HPDE6-E6E7 (cell line): ENCODE results near the gene IQCM.

Experiments used
- DNase-seq: peaks from one replicate; pipeline ENCODE4 v3.0.0; 2011; ENCODE audit warnings: missing footprints; ENCODE audit errors: extremely low spot score

The IQCM gene

DNA sequence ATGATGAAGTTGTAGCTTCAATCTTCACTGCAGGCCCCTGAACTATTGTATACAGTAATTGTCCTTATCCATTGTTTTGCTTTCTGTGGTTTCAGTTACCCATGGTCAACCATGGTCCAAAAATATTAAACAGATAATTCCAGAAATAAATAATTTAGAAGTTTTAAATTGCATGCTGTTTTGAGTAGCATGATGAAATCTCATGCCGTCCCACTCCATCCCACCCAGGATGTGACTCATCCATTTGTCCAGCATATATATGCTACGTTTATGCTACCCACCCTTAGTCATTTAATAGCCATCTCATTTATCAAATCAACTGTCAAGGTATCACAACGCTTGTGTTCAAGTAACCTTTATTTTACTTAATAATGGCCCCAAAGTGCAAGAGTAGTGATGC is 34.5 kb downstream of the IQCM start:
- DNase-seq, result no peak

DNA sequence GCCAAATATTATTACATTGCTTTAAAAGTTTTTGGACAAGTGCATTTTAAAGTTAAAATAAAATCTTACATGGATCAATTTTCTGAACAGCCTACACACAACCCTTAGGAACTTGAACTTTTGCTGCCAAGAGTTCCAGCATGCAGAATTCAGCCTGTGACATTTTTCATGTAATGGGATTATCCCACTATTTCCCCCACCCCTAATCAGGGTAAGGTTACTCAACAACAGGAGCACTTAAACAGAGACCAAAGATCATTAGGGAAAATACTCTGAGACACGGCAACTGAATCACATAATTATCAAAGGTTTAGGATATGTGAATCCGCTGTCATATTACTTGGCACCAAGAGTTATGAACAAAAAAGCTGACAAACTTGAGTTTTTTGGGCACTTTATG is 47.2 kb downstream of the IQCM start:
- DNase-seq, result no peak

DNA sequence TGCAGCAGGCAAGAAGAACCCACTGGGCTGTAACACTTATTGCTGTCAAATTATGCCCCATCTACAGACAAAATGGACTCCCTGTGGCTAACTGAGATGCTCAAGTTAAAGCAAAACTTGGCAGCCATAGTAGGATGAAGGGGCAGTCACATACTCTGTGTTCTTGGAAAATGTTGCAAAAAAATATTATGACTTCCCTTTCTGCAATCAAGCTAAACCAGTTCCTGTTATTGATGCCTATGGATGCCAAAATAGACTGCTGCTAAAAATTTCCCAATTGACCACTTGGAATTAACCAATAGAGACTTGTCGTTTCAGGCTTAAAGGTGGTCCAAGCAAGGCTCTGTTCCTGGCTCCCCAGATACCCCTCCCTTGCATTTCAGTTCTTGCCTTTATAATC is 49.5 kb downstream of the IQCM start:
- DNase-seq, result no peak

DNA sequence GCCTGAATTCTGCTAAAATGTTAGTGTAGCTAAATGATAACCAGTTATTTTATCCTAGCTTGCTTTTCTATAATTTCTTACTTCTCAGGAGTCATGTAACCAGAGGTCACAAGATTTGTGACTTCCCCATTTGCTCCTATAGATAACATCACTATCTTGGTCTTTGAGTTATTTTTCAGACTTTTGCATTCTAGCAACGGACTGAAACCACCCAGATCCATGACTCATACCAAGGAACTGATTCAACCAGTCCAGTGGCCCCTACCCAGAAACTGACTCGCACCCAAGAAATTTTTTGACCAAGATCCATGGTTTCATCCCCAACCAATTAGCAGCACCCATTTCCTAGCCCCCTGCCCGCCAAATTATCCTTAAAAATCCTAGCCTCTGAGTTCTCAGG is 50.0 kb downstream of the IQCM start:
- no peak for DNase-seq

DNA sequence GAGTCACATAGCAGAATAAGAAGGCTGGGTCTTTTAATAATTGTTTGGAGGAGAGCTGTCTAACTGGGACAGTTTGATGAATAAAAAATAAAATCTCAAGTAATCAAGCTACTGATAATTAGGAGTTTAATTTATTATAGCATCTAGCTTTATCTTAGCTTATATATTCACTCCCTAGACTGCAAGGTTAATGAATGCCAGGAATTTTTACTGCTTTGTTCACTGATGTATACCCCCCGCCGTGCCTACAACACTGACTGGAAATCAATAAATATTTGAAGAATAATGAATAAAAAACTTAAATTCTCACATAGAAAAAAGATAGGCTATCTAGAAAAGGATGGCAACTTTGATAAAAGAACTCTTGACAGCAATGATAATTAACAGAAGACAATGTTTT is 59.7 kb downstream of the IQCM start:
- no peak for DNase-seq

DNA sequence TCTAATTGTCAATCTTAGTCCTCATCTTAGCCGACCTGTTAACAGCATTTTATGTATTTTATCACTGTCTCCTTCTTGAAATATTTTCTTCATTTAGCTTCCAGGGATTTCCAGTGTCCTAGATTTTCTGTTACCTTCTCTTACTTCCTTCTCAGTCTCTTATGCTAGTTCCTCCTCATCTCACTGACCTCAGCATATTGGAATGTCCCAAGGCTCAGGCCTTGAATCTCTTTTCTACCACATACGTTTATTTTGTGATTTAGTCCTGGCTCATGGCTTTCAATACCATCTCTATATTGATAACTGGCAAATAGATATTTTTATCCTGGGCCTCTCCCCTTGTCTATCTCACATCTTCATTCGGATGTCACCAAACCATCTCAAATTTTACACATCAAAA is 61.1 kb downstream of the IQCM start:
- no peak for DNase-seq

DNA sequence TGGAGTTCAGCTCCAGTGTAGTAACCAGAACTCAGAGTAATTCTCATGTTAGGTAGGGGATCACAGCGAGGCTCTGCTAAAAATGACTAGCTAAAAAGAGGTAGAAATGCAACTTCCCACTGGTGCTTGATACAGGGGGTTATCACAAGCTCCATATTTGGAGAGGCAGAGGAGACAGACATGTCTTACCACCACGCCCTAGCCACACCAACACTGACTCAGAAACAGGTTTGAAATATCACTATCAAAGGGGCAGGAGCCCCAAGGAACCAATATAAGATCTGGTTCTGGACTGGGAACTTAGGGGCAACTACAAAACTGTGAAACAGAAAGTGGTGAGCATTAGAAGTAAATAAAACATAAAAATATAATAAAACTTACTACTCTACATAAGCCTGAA is 62.9 kb downstream of the IQCM start:
- DNase-seq, result no peak

DNA sequence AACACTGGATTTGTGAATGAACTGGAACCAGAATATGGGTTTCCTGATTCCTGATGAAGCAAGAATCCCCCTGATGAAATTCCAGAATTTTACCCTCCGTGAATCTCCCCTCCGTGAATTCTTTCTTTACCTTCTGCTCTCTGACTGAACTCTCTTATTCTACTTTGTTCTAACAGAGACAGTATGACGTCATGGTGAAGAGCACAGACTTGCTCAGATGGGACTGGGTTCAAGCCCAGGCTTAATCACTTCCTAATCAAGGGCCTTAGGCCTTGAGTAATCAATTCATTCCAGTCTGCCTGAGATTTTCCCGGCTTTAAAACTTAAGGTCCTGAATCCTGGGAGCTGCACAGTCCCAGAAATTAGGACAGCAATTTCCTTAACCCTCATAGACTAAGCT is 64.5 kb downstream of the IQCM start:
- DNase-seq, result no peak

DNA sequence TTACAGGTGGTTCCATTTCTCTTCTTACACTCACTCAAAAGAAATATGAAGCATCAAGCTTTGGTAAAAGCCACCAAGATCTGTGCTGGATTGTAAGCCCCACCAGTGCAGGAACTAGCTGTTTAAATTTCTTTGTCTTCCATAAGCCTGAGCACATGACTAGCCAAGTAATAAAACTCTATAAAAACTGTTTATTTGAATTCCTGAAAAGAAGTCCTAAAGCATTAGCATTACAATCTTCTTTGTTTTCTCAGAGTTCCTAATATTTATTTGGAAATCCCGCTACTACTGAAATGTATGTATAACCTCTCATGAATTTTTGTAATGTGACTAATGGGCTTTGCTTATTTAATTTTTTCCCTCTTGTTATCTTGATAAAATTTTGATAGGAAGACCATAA is 65.9 kb downstream of the IQCM start:
- no peak for DNase-seq

DNA sequence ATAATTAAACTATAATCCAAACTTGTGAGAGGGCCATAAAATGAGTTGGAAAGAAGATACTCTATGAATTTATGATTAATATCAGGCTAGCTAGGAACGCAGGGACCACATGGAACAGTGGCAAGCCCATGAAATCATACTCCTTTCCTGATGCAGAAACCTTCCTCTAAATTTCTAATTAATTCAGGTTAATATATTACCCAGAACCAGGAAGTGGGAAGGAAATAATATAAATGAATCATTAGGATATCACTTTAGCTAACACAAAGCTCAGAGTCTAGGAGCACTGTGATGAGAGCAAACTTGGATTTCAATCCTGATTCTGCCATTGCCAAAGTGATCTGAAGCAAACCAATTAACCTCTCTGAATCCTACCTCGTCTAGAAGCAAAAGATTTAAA is 68.0 kb downstream of the IQCM start:
- no peak for DNase-seq

DNA sequence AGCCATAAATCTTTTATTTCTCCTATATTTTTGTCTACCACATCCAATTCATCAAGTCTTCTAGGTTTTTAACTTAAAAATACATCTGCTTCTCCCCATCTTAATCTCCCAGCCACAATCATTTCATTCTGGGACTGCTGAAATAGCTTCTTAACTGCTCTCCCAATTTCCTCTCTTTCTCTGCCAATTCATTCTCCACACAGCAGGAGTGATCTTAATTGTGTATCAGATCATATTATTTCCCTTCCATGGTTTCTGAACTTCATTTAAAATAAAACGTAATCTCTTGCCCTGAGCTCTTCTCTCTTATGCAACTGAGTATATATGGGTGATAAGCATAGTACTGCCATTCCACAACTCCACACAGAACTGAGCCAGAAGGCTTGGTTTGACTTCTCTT is 69.4 kb downstream of the IQCM start:
- DNase-seq, result no peak

DNA sequence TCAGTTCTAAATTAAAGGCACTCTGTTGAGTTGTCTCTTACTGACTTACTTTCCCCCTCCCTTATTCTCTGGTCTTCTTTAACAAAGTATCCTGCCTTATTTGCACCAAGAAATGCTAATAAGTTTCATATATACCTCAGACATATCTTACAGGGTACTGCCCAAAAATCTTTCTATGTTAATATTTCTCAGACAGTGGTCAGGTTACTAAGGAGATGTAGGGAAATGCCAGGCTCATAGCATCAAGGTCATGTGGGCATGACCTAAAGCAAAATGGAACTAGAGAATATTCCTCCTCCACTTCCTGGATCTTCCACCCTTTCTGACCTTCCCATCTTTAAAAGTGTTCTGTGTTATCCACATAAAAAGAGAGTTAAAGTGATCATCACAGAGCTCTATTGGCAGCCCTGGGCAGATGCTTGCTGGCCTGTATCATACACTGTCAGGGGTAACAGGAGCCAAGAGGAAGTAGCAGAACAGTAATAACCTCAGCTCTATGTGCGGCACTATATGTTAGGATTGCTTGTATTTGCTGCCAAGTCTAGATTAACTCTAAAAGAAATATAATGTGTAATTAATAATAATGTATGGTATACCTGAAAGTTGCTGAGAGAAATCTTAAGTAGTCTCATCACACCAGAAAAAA is 74.3 kb downstream of the IQCM start:
- no peak for DNase-seq

DNA sequence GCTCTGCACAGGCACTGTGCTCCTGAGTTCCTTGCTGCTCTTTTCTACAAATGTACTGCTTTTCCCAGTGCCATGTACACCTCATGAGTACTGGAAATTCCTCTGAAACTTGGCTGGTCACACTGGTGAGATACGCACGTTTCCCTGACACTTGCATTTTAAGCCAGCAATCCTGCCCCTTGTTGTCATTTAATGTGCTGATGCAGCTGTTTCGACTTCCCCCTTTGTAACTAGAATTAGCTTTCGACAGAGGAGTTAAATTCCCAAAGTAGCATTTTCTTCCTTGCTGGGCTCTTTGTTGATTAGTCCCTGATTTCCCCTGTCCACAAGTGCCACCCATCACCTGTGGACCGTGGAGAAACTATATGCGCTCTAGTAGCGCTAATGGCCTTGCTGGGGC is 77.5 kb downstream of the IQCM start:
- no peak for DNase-seq

DNA sequence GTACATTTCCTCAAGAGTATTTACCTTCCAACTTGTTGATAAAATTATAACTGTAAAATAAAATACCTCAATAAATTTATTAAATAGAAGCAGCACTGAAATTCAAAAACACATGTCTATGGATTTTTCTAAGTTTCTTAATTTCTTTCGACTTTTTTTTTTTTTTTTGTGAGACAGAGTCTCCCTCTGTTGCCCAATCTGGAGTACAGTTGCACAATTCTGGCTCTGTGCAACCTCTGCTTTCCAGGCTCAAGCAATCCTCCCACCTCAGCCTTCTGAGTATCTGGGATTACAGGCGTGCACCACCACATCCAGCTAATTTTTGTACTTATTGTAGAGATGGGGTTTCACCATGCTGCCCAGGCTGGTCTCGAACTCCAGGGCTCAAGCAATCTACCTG is 79.8 kb downstream of the IQCM start:
- DNase-seq, result no peak

DNA sequence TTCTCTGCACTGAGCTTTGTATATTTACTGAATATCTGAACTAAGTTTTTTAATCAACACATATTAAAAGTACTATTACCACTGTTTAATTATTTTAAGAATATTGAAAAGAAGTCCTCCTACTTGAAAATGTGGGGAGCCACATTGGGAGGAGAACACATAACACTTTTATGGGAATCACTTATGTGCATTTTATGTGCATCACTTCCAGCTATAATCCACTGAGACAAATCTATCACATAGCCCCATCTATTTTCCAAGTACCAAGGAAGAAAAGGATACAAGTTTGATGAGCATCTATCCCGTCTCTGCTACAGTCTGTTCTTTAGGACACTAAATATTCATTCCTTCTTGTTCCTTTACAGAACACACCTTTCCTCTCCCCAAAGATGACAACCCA is 87.2 kb downstream of the IQCM start:
- DNase-seq, result no peak

DNA sequence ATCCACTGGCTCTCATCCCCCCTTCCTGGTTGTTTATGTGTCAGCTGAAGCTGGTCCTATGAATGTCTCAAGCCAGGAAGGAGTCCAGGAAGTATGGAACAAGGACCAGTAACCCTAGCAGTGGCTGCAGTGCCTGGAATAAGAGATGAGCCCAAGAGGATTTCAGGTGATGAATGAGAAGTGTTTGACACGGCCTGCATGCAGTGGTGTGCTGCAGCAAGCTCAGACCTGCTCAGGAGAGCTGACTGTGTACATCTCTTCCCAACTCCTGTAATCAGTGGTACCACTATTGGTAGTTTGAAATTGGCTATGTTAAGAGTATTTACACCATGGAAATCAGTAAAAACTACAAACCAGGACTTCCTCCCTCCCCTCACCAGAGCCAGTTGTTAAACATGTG is 88.0 kb downstream of the IQCM start:
- DNase-seq, result peak; percentile 16

DNA sequence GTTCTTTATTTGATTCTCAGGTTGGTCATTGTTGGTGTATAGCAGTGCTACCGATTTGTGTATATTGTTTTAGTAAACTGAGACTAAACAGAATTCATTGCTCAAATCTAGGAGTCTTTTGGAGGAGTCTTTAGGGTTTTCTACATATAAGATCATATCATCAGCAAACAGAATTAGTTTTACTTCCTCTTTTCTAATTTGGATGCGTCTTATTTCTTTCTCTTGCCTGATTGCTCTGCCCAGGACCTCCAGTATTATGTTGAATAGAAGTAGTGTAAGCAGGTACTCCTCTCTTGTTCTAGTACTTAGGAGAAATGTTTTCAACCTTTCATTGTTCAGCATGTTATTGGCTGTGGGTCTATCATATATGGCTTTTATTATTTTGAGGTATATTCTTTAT is 92.6 kb downstream of the IQCM start:
- no peak for DNase-seq

DNA sequence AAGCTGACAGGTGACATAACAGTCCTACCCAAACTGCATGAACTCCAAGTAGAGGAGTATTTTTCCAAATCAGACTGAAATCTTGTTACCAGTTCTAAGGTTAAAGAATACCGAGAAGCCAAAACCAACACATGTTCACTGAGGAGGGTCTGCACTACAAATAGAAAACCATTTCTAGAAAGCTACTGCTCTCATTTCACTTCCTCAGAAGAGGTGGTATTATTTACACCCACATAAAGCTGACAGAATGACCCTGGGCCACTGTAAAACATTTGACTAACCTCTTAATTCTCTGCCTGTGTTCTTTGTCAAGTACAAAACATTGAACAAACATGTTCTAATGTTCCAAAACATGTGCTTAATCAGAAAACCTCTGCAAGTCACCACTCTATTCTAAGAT is 95.8 kb downstream of the IQCM start:
- no peak for DNase-seq

DNA sequence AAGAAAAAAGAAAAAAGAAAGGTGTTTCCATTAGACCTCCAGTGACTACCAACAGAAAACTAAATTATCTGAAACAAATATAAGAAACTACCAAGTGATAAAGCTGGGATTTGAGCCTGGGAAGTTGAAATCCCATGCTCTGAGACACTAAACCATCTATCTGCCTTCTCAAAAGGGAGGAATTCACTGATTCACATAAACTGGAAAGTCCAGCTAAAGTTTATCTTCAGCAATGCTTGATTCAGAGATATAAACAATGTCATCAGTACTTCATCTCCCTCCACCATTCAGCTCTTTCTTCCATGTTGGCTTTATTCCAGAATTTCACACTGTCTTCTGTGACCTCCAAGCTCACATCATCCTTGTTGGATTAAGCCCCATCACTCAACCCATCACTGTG is 96.3 kb downstream of the IQCM start:
- DNase-seq, result no peak

DNA sequence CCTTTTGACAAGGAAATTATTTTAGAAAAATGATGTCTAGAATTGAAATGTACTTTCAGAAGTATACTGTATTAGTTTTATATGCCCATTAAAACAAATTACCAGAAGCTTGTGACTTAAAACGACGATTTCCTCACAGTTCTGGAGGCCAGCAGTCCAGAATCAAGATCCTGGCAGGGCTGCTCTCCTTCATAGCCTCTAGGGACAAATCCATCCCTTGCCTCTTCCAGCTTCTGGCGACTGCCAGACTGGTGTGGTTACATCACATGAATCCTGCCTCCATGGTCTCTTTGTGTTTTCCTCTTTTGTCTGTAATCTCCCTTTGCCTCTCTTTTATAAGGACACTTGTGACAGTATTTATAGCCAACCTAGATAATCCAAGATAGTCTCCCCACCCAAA is 97.1 kb downstream of the IQCM start:
- no peak for DNase-seq

DNA sequence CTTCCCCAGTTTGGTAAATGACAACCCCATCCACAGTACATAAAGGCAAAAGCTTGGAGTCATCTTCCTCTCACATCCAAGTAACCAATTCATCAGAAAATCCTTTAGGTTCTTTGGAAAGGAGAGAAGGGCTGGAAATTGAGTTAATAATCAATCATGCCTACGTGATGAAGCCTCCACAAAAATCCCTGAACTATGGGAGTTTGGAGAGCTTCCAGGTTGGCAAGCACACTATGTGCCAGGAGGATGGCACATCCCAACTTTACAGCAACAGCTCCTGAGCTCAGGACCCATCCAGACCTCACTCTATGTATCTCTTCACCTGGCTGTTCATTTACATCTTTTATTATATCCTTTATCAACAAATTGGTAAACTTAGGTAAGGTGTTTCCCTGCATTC is 98.9 kb downstream of the IQCM start:
- no peak for DNase-seq

DNA sequence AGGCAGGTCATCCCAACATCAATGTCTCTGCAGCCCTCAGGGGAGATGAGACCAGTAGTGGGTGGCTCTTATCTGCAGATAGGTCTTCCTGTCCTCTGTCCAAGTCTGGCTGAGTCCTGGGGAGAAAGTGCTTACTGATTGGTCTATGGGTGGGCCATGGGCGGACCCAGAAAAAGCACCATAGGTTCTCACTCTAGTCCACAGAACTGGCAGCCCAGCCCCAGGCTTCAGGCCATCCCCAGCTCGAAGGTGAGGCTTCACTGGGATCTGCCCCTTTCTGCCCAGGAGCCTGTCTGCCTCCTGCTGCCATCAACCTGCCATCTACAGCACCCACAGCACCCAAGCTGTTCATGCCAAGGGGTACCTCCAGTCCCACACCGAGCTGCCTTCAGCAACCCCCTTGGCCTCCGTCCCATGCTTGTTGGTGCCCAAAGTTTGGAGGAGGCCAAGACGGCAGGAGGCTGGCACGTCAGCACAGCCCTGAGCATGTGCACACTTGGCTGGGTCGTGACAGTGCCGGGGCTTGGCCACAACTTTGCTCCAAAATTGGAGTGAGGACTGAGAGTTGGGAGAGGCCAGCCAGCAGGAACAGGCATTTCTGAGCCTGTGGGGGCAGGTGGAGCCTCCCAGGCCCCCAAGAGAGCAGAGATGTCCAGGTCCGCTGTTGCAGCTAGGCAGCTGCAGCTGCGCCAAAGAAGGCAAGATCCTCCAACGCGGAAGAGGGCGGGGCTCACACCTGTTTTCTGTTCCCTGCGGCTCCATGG is 99.6 kb downstream of the IQCM start:
- DNase-seq, result no peak

DNA sequence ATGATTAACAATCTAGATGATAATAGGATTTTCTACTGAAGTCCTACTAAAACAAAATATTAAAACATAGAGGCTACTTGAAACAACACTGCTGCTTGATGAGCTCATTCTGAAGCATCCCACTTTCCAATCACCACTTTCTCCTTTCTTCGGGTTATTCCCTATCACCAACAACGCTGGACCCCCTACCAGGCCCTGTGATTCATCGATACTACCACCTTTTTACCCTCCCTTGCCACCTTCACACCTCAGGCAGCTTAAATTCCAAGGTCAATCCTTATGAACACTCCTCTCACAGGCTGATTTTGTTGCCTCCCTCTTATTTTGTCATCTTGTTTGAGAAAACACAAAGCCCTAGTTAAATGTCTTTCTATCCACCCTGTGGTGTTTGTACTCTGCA is 102.6 kb downstream of the IQCM start:
- no peak for DNase-seq
